ENCODE results near the gene ZNF814.

DNA sequence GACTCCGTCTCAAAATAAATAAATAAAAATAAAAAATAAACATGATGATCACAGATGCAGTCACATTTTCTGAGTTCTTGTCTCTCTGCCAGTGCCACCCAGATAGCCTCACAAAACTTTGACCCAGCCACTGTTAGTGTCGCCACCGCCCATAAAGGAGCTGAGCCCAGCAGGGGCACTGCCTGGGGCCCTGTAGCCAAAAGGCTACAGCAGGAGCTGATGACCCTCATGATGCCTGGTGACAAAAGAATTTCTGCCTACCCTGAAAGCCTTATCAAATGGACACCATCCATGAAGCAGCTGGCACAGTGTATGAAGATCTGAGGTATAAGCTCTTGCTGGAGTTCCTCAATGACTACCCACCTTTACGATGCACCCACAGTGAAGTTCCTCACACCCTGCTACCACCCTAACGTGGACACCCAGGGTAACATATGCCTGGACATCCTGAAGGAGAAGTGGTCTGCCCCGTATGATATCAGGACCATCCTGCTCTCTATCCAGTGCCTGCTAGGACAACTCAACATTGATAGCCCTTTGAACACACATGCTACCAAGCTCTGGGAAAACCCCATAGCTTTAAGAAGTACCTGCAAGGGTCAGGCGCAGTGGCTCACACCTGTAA lies 20.9 kb downstream of the ZNF814 start:
- TF ChIP-seq POLR2A (IDR thresholded peaks at IDR 0.05) (no peak), CTCF (IDR thresholded peaks at IDR 0.05) (no peak), POLR2AphosphoS5 (IDR thresholded peaks at IDR 0.05) (no peak)
